Measurements from ENCODE around the gene KCNK16.

DNA sequence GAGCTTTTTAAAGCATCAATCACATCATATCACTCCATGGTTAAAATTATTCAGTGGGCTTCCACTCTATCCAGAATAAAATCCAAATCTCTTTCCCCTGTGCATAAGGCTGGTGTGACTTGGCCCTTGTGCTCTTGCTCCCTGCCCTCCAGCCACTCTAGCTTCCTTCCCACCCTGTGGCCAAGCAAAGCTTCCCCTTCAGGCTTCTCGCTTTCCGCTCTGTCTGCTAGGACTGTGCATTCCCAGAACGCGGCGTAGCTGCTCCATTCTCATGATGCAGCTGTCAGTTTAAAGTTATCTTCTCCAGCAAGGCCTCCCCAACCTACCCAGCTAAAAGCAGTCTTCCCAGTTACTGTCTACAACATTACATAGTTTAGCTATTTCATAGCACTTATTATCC lies 19.4 kb upstream of the KCNK16 start:
- TF ChIP-seq, protein P1, sequence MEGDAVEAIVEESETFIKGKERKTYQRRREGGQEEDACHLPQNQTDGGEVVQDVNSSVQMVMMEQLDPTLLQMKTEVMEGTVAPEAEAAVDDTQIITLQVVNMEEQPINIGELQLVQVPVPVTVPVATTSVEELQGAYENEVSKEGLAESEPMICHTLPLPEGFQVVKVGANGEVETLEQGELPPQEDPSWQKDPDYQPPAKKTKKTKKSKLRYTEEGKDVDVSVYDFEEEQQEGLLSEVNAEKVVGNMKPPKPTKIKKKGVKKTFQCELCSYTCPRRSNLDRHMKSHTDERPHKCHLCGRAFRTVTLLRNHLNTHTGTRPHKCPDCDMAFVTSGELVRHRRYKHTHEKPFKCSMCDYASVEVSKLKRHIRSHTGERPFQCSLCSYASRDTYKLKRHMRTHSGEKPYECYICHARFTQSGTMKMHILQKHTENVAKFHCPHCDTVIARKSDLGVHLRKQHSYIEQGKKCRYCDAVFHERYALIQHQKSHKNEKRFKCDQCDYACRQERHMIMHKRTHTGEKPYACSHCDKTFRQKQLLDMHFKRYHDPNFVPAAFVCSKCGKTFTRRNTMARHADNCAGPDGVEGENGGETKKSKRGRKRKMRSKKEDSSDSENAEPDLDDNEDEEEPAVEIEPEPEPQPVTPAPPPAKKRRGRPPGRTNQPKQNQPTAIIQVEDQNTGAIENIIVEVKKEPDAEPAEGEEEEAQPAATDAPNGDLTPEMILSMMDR (IDR thresholded peaks at IDR 0.05), result no peak
- TF ChIP-seq POLR2A (IDR thresholded peaks at IDR 0.05), result no peak
